Lower leg skin (tissue), 3 donors: ENCODE measurements around the gene MYL6B.
A peak's percentile ranks its signal among the peaks of the same experiment; 100 is the strongest.

ENCODE experiments used
- POLR2A ChIP-seq, 2 donors: fragments of 450-650 bp; IDR thresholded peaks; one replicate each; pipeline ENCODE4 v1.6.1; 2016 to 2017; ENCODE audit warnings: antibody characterized with exemption in 2 of 2, mild to moderate bottlenecking in 1 of 2, moderate library complexity in 1 of 2
- TF ChIP-seq, protein P1 (sequence below), 3 donors: fragments of 450-650 bp; IDR thresholded peaks; one replicate each; pipeline ENCODE4 v1.5.1; 2016; ENCODE audit warnings: antibody characterized with exemption in 3 of 3, mild to moderate bottlenecking in 3 of 3, moderate library complexity in 2 of 3

DNA sequence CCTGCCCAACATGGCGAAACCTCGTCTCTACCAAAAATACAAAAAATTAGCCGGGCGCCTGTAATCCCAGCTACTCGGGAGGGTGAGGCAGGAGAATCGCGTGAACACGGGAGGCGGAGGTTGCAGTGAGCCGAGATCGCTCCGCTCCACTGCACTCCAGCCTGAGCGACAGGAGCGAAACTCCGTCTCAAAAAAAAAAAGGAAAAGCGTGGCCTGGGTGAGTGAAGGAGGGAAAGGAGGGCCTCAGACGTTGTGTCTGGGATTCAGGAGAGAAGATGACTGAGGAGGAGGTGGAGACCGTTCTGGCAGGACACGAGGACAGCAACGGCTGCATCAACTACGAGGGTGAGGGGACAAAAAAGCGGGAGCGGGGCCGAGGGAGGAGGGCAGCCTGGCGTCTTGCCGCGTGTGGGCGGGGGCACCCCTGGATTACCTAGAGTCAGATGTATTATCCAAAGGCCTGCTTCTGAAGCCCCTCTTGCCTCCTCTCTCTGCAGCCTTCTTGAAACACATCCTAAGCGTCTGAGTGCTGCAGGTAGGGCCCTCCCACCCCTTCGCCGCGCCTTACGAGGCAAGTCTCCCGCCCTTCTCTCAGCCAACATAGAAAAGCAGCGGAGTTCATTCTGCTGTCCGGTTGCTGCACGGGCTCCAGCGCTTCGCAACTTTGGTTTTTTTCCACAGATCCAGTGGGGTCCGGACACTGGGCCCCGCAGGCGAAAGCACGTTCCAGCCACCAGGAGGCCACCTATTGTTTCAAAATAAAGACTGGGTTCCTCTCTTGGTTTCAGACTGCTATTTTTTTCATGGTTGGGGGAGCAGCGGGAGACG is 5.0 kb downstream of the MYL6B start:
- TF ChIP-seq, protein P1, sequence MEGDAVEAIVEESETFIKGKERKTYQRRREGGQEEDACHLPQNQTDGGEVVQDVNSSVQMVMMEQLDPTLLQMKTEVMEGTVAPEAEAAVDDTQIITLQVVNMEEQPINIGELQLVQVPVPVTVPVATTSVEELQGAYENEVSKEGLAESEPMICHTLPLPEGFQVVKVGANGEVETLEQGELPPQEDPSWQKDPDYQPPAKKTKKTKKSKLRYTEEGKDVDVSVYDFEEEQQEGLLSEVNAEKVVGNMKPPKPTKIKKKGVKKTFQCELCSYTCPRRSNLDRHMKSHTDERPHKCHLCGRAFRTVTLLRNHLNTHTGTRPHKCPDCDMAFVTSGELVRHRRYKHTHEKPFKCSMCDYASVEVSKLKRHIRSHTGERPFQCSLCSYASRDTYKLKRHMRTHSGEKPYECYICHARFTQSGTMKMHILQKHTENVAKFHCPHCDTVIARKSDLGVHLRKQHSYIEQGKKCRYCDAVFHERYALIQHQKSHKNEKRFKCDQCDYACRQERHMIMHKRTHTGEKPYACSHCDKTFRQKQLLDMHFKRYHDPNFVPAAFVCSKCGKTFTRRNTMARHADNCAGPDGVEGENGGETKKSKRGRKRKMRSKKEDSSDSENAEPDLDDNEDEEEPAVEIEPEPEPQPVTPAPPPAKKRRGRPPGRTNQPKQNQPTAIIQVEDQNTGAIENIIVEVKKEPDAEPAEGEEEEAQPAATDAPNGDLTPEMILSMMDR (IDR thresholded peaks at IDR 0.05) = peak in 1 of 3 donors; percentile 75
- no peak for TF ChIP-seq POLR2A (IDR thresholded peaks at IDR 0.05)
